Prostate gland (tissue), 2 donors: ENCODE results near the gene ZNF516. TPM values are rescaled to one million over a fixed set of nuclear protein-coding genes. Genes with fewer than 3 reads are reported as not detected.

Experiments used
- DNase-seq: peaks from one replicate; pipeline ENCODE4 v3.0.0-alpha.2; 2019; ENCODE audit warnings: low spot score
- H3K27ac ChIP-seq, 2 donors: fragments of 200-600 bp; sonication (generic); 2 replicates each; pipeline ENCODE4 v1.5.1; 2017 to 2019
- H3K27me3 ChIP-seq: fragments of 200-600 bp; sonication (generic); replicated peaks from 2 replicates; pipeline ENCODE4 v1.5.1; 2019; ENCODE audit not compliant: insufficient read depth
- H3K36me3 ChIP-seq, 2 donors: fragments of 200-600 bp; sonication (generic); 1 replicate in 1 of 2; 2 replicates in 1 of 2; pipeline versions ENCODE4 v1.5.1 to v1.8.1; 2017 to 2019
- H3K4me1 ChIP-seq: fragments of 200-600 bp; sonication (generic); replicated peaks from 2 replicates; pipeline ENCODE4 v1.5.1; 2019
- H3K4me3 ChIP-seq, 2 donors: fragments of 200-600 bp; sonication (generic); 2 replicates each; pipeline ENCODE4 v1.5.1; 2017 to 2019
- H3K9me3 ChIP-seq: fragments of 200-600 bp; sonication (generic); 2 replicates; pipeline ENCODE4 v1.5.1; 2017
- POLR2A ChIP-seq: fragments of 450-650 bp; IDR thresholded peaks from one replicate; pipeline ENCODE4 v1.6.1; 2016; ENCODE audit warnings: antibody characterized with exemption, mild to moderate bottlenecking
- POLR2AphosphoS5 ChIP-seq: sonication (generic); formaldehyde crosslinking; IDR thresholded peaks from one replicate; pipeline ENCODE4 v1.6.1; 2017; ENCODE audit warnings: antibody characterized with exemption
- WGBS: methylation state at CpG from one replicate; pipeline ENCODE4 v1.1.5; 2018; 5-methylcytosine and 5-hydroxymethylcytosine counted together
- intact Hi-C: fragments of 100-400 bp; cut with DNase I; formaldehyde crosslinking; loops from one replicate; pipeline ENCODE4 v1.14.2; 2022
- total RNA-seq, 2 donors: library from RNA; depleted of rRNA; stranded (reverse); fragments of >200 nt; gene quantifications; one replicate each; pipeline ENCODE4 v1.1.0, GENCODE V29; 2016
- TF ChIP-seq, protein P1 (sequence below), 4 experiments: fragments of 200-600 bp in 2 of 4; fragments of 450-650 bp in 2 of 4; sonication (generic) in 2 of 4; IDR thresholded peaks; 1 replicate in 3 of 4; 2 replicates in 1 of 4; pipeline ENCODE4 v1.5.1; 2016 to 2019; ENCODE audit warnings: antibody characterized with exemption in 4 of 4, mild to moderate bottlenecking in 2 of 4, moderate library complexity in 2 of 4

ZNF516 gene
- total RNA-seq, 2 donors from 2014 or later, result 25.0 to 158 TPM

DNA sequence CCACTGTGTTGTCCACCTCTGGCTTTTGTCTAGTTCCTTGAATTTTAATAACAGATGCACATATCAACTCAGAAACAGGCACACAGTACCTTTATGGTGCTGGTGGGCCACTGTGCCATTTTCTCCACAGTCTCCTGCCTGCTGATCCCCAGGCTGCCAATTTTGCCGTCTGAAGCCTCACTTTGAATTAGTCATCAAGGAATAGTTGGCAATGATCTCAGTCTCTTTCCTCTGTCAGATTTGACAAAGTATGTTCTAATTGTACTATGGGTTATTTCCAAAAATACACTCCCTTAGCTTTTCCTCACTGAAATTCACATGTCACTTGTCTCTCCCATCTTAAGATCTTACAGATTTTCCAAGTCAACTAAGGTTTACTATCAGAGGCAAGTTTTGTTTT, 140.7 kb downstream of the ZNF516 start:
- intact Hi-C loops, result loop anchor here (5.0 to 10.0 kb wide), 2 partner anchors 1147 to 1700 kb away; partner anchors contain the start of gene PTGR3
- no peak for DNase-seq

DNA sequence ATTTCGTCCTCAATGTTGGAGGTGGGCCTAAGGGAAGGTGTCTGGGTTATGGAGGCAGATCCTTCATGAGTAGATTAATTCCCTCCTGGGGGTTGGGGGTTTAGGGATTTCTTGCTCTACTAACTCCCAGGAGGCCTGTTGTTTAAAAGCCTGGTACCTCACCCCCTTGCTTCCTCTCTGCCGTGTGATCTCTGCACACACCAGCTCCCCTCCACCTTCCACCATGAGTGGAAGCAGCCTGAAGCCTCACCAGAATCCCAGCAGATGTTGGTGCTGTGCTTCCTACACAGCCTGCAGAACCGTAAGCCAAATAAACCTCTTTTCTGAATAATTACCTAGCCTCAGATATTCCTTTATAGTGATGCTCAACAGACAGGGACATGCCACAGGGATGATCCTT, 141.5 kb downstream of the ZNF516 start:
- Histone ChIP-seq H3K4me1 (peaks cover 5% of the 10 kb centered on the region), H3K27ac (no peak overlapping the region), H3K27me3 (no peaks in the 10 kb centered on the region), H3K9me3 (no peaks in the 10 kb centered on the region), H3K4me3 (no peak overlapping the region), H3K36me3 (no peaks in the 10 kb centered on the region)
- whole genome bisulfite sequencing, result 94% methylated on average over 3 of the region's 3 CpGs
- intact Hi-C loops, result loop anchor here (5.0 to 10.0 kb wide), 2 partner anchors 1146 to 1699 kb away; partner anchors contain the start of gene PTGR3
- TF ChIP-seq, protein P1, sequence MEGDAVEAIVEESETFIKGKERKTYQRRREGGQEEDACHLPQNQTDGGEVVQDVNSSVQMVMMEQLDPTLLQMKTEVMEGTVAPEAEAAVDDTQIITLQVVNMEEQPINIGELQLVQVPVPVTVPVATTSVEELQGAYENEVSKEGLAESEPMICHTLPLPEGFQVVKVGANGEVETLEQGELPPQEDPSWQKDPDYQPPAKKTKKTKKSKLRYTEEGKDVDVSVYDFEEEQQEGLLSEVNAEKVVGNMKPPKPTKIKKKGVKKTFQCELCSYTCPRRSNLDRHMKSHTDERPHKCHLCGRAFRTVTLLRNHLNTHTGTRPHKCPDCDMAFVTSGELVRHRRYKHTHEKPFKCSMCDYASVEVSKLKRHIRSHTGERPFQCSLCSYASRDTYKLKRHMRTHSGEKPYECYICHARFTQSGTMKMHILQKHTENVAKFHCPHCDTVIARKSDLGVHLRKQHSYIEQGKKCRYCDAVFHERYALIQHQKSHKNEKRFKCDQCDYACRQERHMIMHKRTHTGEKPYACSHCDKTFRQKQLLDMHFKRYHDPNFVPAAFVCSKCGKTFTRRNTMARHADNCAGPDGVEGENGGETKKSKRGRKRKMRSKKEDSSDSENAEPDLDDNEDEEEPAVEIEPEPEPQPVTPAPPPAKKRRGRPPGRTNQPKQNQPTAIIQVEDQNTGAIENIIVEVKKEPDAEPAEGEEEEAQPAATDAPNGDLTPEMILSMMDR (IDR thresholded peaks at IDR 0.05), result no peak
- TF ChIP-seq POLR2AphosphoS5 (no peak), POLR2A (no peak)
- DNase-seq, result no peak

More for the DNA sequence above, 140.7 kb downstream of the ZNF516 start:
- H3K4me3 ChIP-seq, result no peak overlapping the region
- H3K36me3 ChIP-seq, result no peaks in the 10 kb centered on the region
- 8% methylated on average over 1 of the region's 1 CpG for WGBS
- H3K27me3 ChIP-seq, result no peaks in the 10 kb centered on the region
- H3K27ac ChIP-seq, result no peak overlapping the region
- no peaks in the 10 kb centered on the region for H3K4me1 ChIP-seq
- no peak for TF ChIP-seq POLR2AphosphoS5
- no peak for TF ChIP-seq POLR2A
- TF ChIP-seq, protein P1 (IDR thresholded peaks at IDR 0.05), result no peak
- no peaks in the 10 kb centered on the region for H3K9me3 ChIP-seq

DNA sequence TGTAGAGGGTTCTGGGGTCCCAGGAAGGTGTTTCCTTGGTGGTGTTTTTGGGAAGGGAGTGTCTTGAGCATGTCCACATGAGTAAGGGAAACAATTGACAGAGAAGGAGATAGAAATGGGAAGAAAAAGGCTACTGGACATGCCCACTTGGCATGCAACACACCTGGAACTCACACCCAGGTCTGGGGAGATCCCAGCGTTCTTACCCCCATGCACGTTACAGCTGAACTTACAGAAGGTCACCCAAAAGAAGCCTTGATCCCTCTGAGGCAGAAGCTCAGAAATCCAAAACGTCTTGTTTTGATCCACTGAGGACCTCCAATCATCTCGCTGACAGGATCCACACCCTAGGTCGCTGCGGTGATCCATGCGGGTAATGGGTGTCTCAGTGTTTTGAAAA, 142.0 kb downstream of the ZNF516 start:
- no peak for DNase-seq
- Histone ChIP-seq H3K27me3 (no peaks in the 10 kb centered on the region), H3K27ac (no peak overlapping the region), H3K9me3 (no peaks in the 10 kb centered on the region), H3K36me3 (no peaks in the 10 kb centered on the region), H3K4me1 (peaks cover 6% of the 10 kb centered on the region), H3K4me3 (no peak overlapping the region)
- TF ChIP-seq, protein P1 (IDR thresholded peaks at IDR 0.05), result no peak
- no peak for TF ChIP-seq POLR2A
- WGBS, result 93% methylated on average over 7 of the region's 7 CpGs
- intact Hi-C loops, result loop anchor here (5.0 to 10.0 kb wide), 2 partner anchors 1146 to 1698 kb away; partner anchors contain the start of gene PTGR3

DNA sequence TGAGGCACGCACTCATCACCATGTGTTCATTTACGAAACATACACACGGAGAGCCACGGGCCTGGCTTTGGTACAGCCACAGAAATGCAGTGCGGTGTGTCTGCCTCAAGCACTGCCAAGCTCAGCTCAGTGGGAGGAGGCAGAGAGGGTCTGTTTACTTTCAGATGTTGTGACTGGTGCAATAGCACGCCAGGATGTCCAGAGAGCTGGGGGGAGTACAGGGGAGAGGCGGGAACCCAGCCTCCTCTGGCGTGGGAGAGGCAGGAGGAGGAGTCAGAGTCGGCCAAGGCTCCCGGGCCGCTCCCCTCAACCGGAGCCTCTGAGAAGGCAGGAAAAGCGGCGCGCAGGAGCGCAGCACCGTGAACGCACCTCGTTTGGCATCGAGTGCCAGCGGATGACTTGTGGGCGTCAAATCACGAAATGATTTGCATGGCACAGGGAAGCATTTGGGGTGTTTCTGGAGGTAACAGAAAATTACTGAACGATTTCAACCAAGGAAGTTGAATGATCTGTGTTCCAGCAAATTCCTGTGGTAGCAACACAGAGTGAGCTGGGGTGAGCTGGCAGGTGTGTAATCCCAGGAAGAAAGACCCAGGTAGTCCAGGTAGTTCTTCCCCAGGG, 143.0 kb downstream of the ZNF516 start:
- DNase-seq, result peak; percentile 73
- Histone ChIP-seq H3K4me1 (peaks cover 10% of the 10 kb centered on the region), H3K9me3 (no peaks in the 10 kb centered on the region), H3K4me3 (peak overlapping the region; percentile 6 to 9), H3K27me3 (no peaks in the 10 kb centered on the region), H3K36me3 (no peaks in the 10 kb centered on the region), H3K27ac (no peak overlapping the region)
- intact Hi-C loops, result loop anchor here (5.0 to 10.0 kb wide), 2 partner anchors 1145 to 1697 kb away; partner anchors contain the start of gene PTGR3
- TF ChIP-seq, protein P1 (IDR thresholded peaks at IDR 0.05), result no peak
- TF ChIP-seq POLR2A (no peak), POLR2AphosphoS5 (peak; percentile 82)
- WGBS, result 18% methylated on average over 24 of the region's 24 CpGs
